Karpas-422 (cell line): Measurements from ENCODE around the gene NUP205. TPM values are rescaled to one million over a fixed set of nuclear protein-coding genes. Genes with fewer than 3 reads are reported as not detected.

Experiments
- DNase-seq: peaks from one replicate; pipeline ENCODE4 v3.0.0-alpha.2; 2015
- H2AFZ ChIP-seq: fragments of 200-600 bp; sonication (generic); 2 replicates; pipeline ENCODE4 v1.6.1; 2014; ENCODE audit warnings: antibody characterized with exemption, low read length, mixed read lengths
- H3K27ac ChIP-seq: fragments of 200-600 bp; sonication (generic); 2 replicates; pipeline ENCODE4 v1.5.1; 2014; ENCODE audit warnings: mild to moderate bottlenecking, low read length, moderate library complexity
- H3K27me3 ChIP-seq: fragments of 200-600 bp; sonication (generic); 2 replicates; pipeline ENCODE4 v1.6.1; 2014; ENCODE audit warnings: low read length, mixed read lengths
- H3K36me3 ChIP-seq: fragments of 200-600 bp; sonication (generic); 2 replicates; pipeline ENCODE4 v1.6.1; 2014; ENCODE audit warnings: low read length, mixed read lengths; ENCODE audit not compliant: insufficient read depth
- H3K4me1 ChIP-seq: fragments of 200-600 bp; sonication (generic); 2 replicates; pipeline ENCODE4 v1.6.1; 2014; ENCODE audit warnings: mild to moderate bottlenecking, low read length, mixed read lengths
- H3K4me2 ChIP-seq: fragments of 200-600 bp; sonication (generic); 2 replicates; pipeline ENCODE4 v1.6.1; 2014; ENCODE audit warnings: low read length, low read depth, mild to moderate bottlenecking; ENCODE audit not compliant: poor library complexity, severe bottlenecking
- H3K4me3 ChIP-seq: fragments of 200-600 bp; sonication (generic); 2 replicates; pipeline ENCODE4 v1.5.1; 2014; ENCODE audit warnings: mild to moderate bottlenecking, antibody characterized with exemption, low read length, mixed read lengths
- H3K79me2 ChIP-seq: fragments of 200-600 bp; sonication (generic); 2 replicates; pipeline ENCODE4 v1.6.1; 2014; ENCODE audit warnings: mild to moderate bottlenecking, low read length, mixed read lengths
- H3K9ac ChIP-seq: fragments of 200-600 bp; sonication (generic); 2 replicates; pipeline ENCODE4 v1.6.0; 2014; ENCODE audit warnings: low read length
- H3K9me2 ChIP-seq: fragments of 200-600 bp; sonication (generic), shearing (Covaris generic); replicated peaks from 2 replicates; pipeline ENCODE4 v1.6.0; 2014; ENCODE audit warnings: mild to moderate bottlenecking, low read length, moderate library complexity; ENCODE audit not compliant: insufficient read depth
- H3K9me3 ChIP-seq: fragments of 300-700, 200-600 bp; sonication (generic); 2 replicates; pipeline ENCODE4 v1.6.1; 2014; ENCODE audit warnings: low read length, mixed read lengths
- H4K20me1 ChIP-seq: fragments of 200-600 bp; sonication (generic); 2 replicates; pipeline ENCODE4 v1.6.1; 2014; ENCODE audit warnings: mild to moderate bottlenecking, antibody characterized with exemption, low read length, low read depth; ENCODE audit not compliant: insufficient read depth
- total RNA-seq: library from RNA; depleted of rRNA; stranded (reverse); fragments of >200 nt; shearing (Covaris generic); gene quantifications from 2 replicates; pipeline ENCODE4 v1.2.3, GENCODE V29; 2014; ENCODE audit warnings: low replicate concordance

NUP205 gene
- total RNA-seq, 1 experiment from 2014 or later, result 75.7 TPM

- H3K4me3 ChIP-seq, result no peak overlapping the region
- no peak overlapping the region for H3K27ac ChIP-seq
- no peaks in the 10 kb centered on the region for H3K4me1 ChIP-seq
- H3K27me3 ChIP-seq, result no peaks in the 10 kb centered on the region
- H4K20me1 ChIP-seq, result no peaks in the 10 kb centered on the region
- peaks cover 14% of the 10 kb centered on the region for H3K79me2 ChIP-seq
- H2AFZ ChIP-seq, result no peak overlapping the region
- H3K36me3 ChIP-seq, result peaks cover 60% of the 10 kb centered on the region
- no peak overlapping the region for H3K4me2 ChIP-seq
- H3K9me3 ChIP-seq, result no peaks in the 10 kb centered on the region
- no peak for DNase-seq
- H3K9me2 ChIP-seq, result no peaks in the 10 kb centered on the region
- no peak overlapping the region for H3K9ac ChIP-seq
Observed at GRCh38 chr7:135584362-135585353, 26.9 kb downstream of the NUP205 start.

GRCh38 chr7:135597181-135597925, 39.6 kb downstream of the NUP205 start:
- no peaks in the 10 kb centered on the region for H3K9me3 ChIP-seq
- H3K4me1 ChIP-seq, result no peaks in the 10 kb centered on the region
- no peak for DNase-seq
- H3K9me2 ChIP-seq, result no peaks in the 10 kb centered on the region
- no peak overlapping the region for H3K27ac ChIP-seq
- no peak overlapping the region for H3K9ac ChIP-seq
- no peak overlapping the region for H3K4me3 ChIP-seq
- H2AFZ ChIP-seq, result no peak overlapping the region
- H3K36me3 ChIP-seq, result peaks cover 85% of the 10 kb centered on the region
- no peaks in the 10 kb centered on the region for H4K20me1 ChIP-seq
- H3K27me3 ChIP-seq, result no peaks in the 10 kb centered on the region
- H3K4me2 ChIP-seq, result no peak overlapping the region
- peaks cover 22% of the 10 kb centered on the region for H3K79me2 ChIP-seq

DNA sequence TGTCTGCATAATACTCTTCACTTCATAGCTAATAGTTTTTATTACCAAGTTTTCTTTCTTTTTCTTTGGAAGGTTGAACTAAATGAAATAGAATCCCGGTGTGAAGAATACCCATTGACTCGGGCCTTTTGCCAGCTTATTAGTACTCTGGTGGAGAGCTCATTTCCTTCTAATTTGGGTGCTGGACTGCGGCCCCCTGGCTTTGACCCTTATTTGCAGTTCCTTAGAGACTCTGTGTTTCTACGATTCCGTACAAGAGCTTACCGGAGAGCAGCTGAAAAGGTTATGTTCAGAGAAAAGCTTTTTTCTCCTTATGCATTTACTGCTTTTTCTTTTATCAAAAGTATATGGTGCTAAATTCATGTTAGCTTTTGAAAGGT, 40.2 kb downstream of the NUP205 start:
- H3K9me3 ChIP-seq, result no peaks in the 10 kb centered on the region
- no peaks in the 10 kb centered on the region for H3K27me3 ChIP-seq
- no peak overlapping the region for H2AFZ ChIP-seq
- H4K20me1 ChIP-seq, result no peaks in the 10 kb centered on the region
- no peak for DNase-seq
- no peak overlapping the region for H3K4me3 ChIP-seq
- H3K27ac ChIP-seq, result no peak overlapping the region
- no peaks in the 10 kb centered on the region for H3K9me2 ChIP-seq
- H3K79me2 ChIP-seq, result peaks cover 22% of the 10 kb centered on the region
- H3K4me1 ChIP-seq, result no peaks in the 10 kb centered on the region
- peaks cover 85% of the 10 kb centered on the region for H3K36me3 ChIP-seq
- H3K4me2 ChIP-seq, result no peak overlapping the region
- H3K9ac ChIP-seq, result no peak overlapping the region

- H3K9ac ChIP-seq, result no peak overlapping the region
- no peaks in the 10 kb centered on the region for H3K9me3 ChIP-seq
- H3K36me3 ChIP-seq, result peaks cover 82% of the 10 kb centered on the region
- H3K27ac ChIP-seq, result no peak overlapping the region
- no peaks in the 10 kb centered on the region for H3K4me1 ChIP-seq
- H4K20me1 ChIP-seq, result no peaks in the 10 kb centered on the region
- H3K9me2 ChIP-seq, result no peaks in the 10 kb centered on the region
- H3K4me2 ChIP-seq, result no peak overlapping the region
- no peak overlapping the region for H3K4me3 ChIP-seq
- no peak for DNase-seq
- no peaks in the 10 kb centered on the region for H3K27me3 ChIP-seq
- H2AFZ ChIP-seq, result no peak overlapping the region
- H3K79me2 ChIP-seq, result peaks cover 22% of the 10 kb centered on the region
Observed at GRCh38 chr7:135599471-135599870, 41.8 kb downstream of the NUP205 start.

DNA sequence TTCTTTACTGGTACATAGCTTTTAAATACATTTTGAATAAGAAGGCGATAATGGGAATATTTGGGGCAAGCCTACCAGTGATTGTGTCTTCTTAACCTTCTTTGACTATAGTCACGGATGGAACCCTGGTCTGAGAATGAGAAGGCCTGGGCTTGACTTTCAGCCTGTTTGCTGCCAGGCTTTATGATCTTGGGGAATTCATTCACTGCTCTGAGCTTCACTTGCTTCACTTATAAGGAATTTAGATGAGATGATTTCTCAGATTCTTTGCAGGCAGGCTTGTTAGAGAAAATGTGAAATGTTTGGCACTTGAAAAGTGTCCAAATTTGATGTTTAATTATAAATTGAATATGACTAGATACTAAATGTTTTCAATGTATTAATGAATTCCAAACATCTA, 42.5 kb downstream of the NUP205 start:
- H3K9me2 ChIP-seq, result no peaks in the 10 kb centered on the region
- peaks cover 22% of the 10 kb centered on the region for H3K79me2 ChIP-seq
- no peak overlapping the region for H3K4me3 ChIP-seq
- H2AFZ ChIP-seq, result no peak overlapping the region
- peaks cover 82% of the 10 kb centered on the region; the same call in 1 of the 2 replicates for H3K36me3 ChIP-seq
- no peaks in the 10 kb centered on the region for H4K20me1 ChIP-seq
- H3K9ac ChIP-seq, result no peak overlapping the region
- no peak overlapping the region for H3K27ac ChIP-seq
- no peak overlapping the region for H3K4me2 ChIP-seq
- DNase-seq, result no peak
- no peaks in the 10 kb centered on the region for H3K4me1 ChIP-seq
- no peaks in the 10 kb centered on the region for H3K27me3 ChIP-seq
- H3K9me3 ChIP-seq, result no peaks in the 10 kb centered on the region

- H3K4me3 ChIP-seq, result no peak overlapping the region
- H3K36me3 ChIP-seq, result peaks cover 83% of the 10 kb centered on the region; the same call in 1 of the 2 replicates
- H3K9ac ChIP-seq, result no peak overlapping the region
Observed at GRCh38 chr7:135601182-135601581, 43.5 kb downstream of the NUP205 start.

DNA sequence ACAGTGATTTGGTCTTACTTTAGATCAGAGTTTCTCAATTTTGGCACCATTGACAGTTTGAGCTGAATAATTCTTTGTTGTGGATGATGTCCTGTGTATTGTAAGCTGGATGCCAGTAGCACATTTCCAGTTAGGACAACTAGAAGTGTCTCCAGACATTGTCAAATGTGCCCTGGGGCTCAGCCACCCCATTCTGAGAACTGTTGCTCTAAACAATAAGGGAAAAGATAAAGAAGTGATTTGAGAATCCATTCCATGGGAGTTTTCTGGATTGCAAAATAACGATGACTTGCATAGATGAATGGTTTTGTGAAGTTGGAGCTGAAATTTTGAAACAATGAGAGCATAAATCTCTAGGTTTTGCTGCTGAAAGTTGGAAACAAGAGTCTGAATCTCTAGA, 44.6 kb downstream of the NUP205 start:
- Histone ChIP-seq H3K4me2 (no peak overlapping the region), H2AFZ (no peak overlapping the region), H3K4me3 (no peak overlapping the region)

More at GRCh38 chr7:135601182-135601581, 43.5 kb downstream of the NUP205 start:
- H3K27me3 ChIP-seq, result no peaks in the 10 kb centered on the region
- H3K9me3 ChIP-seq, result no peaks in the 10 kb centered on the region
- no peaks in the 10 kb centered on the region for H3K9me2 ChIP-seq
- no peak overlapping the region for H2AFZ ChIP-seq
- DNase-seq, result no peak
- H3K27ac ChIP-seq, result no peak overlapping the region
- peaks cover 21% of the 10 kb centered on the region for H3K79me2 ChIP-seq
- H4K20me1 ChIP-seq, result no peaks in the 10 kb centered on the region
- no peak overlapping the region for H3K4me2 ChIP-seq
- H3K4me1 ChIP-seq, result no peaks in the 10 kb centered on the region

DNA sequence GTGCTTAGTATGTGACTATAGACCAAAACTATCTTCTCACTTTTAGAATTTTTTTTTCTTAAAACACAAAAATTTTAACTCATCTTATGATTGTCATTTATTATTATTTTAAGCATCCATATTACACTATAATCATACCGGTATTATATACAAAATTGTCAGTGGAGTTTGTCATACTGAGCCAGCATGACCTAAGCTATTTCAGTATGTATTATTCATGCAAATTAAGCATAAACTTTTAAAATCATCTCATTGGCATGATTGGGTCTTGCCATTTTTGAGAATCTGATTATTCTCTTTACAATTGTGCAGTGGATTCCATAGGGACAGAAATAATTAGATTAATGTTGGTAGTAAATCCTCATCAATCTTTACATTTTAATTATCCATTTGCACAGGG, 58.4 kb downstream of the NUP205 start:
- peaks cover 76% of the 10 kb centered on the region for H3K36me3 ChIP-seq
- H3K79me2 ChIP-seq, result peaks cover 13% of the 10 kb centered on the region
- DNase-seq, result no peak
- H3K27ac ChIP-seq, result no peak overlapping the region
- no peaks in the 10 kb centered on the region for H3K27me3 ChIP-seq
- H3K9me3 ChIP-seq, result no peaks in the 10 kb centered on the region
- no peak overlapping the region for H2AFZ ChIP-seq
- no peak overlapping the region for H3K9ac ChIP-seq
- H3K4me3 ChIP-seq, result no peak overlapping the region
- H3K9me2 ChIP-seq, result no peaks in the 10 kb centered on the region
- no peak overlapping the region for H3K4me2 ChIP-seq
- peaks cover 4% of the 10 kb centered on the region; the same call in 1 of the 2 replicates for H3K4me1 ChIP-seq
- H4K20me1 ChIP-seq, result no peaks in the 10 kb centered on the region

More for the DNA sequence above, 44.6 kb downstream of the NUP205 start:
- Histone ChIP-seq H3K9ac (no peak overlapping the region), H3K36me3 (peaks cover 87% of the 10 kb centered on the region; the same call in 1 of the 2 replicates), H3K27ac (no peak overlapping the region), H3K27me3 (no peaks in the 10 kb centered on the region), H3K79me2 (peaks cover 24% of the 10 kb centered on the region), H3K9me3 (no peaks in the 10 kb centered on the region), H3K4me1 (no peaks in the 10 kb centered on the region), H3K9me2 (no peaks in the 10 kb centered on the region), H4K20me1 (no peaks in the 10 kb centered on the region)
- no peak for DNase-seq
